H1 (cell line): ENCODE data around the gene OR51B6. TPM values are rescaled to one million over a fixed set of nuclear protein-coding genes. Genes with fewer than 3 reads are reported as not detected.

Experiments
- CTCF ChIA-PET: fragments of 300-600 bp; sonication (Branson Sonifier 250); formaldehyde crosslinking; loops from one replicate; lab custom pipeline; 2021; ENCODE audit not compliant: partially characterized antibody; lab: Charles Lee
- POLR2A ChIA-PET: fragments of 300-600 bp; sonication (Branson Sonifier 250); formaldehyde crosslinking; loops from one replicate; lab custom pipeline; 2021; ENCODE audit warnings: inconsistent platforms; ENCODE audit not compliant: partially characterized antibody; lab: Charles Lee
- DNase-seq, 2 experiments: peaks; one replicate each; pipeline versions ENCODE4 v3.0.0 to v3.0.0-alpha.2; 2010 to 2022; ENCODE audit warnings: low spot score in 2 of 2, low read depth in 1 of 2, mixed read lengths in 1 of 2
- FAIRE-seq: peaks from 2 replicates; lab custom pipeline; 2011; peaks lifted over from hg19 to GRCh38; lab: Jason Lieb, UNC
- H2AFZ ChIP-seq: 2 replicates; pipeline ENCODE4 v1.8.1; 2012; ENCODE audit warnings: low read length, inconsistent platforms
- H2AK5ac ChIP-seq: 2 replicates; pipeline ENCODE4 v1.6.1; 2013; ENCODE audit warnings: low read depth, low read length
- H2BK120ac ChIP-seq: replicated peaks from 2 replicates; pipeline ENCODE3; 2013; ENCODE audit warnings: low read depth, low read length, inconsistent platforms
- H2BK12ac ChIP-seq: 2 replicates; pipeline ENCODE4 v1.6.1; 2013; ENCODE audit warnings: low read depth, low read length
- H2BK15ac ChIP-seq: 2 replicates; pipeline ENCODE4 v1.6.1; 2013; ENCODE audit warnings: low read length
- H2BK20ac ChIP-seq: 2 replicates; pipeline ENCODE4 v1.6.1; 2013; ENCODE audit warnings: low read length
- H2BK5ac ChIP-seq: 2 replicates; pipeline ENCODE4 v1.6.1; 2013; ENCODE audit warnings: low read depth, low read length
- H3K14ac ChIP-seq: 2 replicates; pipeline ENCODE4 v1.6.1; 2013; ENCODE audit warnings: inconsistent platforms; ENCODE audit not compliant: insufficient read length
- H3K18ac ChIP-seq: 2 replicates; pipeline ENCODE4 v1.6.1; 2013; ENCODE audit warnings: low read length; ENCODE audit errors: extremely low read depth
- H3K23ac ChIP-seq: 2 replicates; pipeline ENCODE4 v1.6.1; 2013; ENCODE audit warnings: inconsistent platforms; ENCODE audit not compliant: insufficient read length
- H3K23me2 ChIP-seq: 2 replicates; pipeline ENCODE4 v1.6.1; 2013; ENCODE audit warnings: low read depth, low read length
- H3K27ac ChIP-seq: 2 replicates; pipeline ENCODE4 v1.6.1; 2011; ENCODE audit warnings: low read depth, low read length, inconsistent platforms
- H3K27me3 ChIP-seq, 4 experiments: replicated peaks in 1 of 4; 1 replicate in 1 of 4; 2 replicates in 3 of 4; pipeline versions ENCODE4 v1.6.1 to v1.8.1; 2011 to 2013; ENCODE audit warnings: low read length in 3 of 4, mild to moderate bottlenecking in 3 of 4, inconsistent platforms in 2 of 4, mixed read lengths in 2 of 4, moderate library complexity in 1 of 4; ENCODE audit not compliant: control insufficient read depth in 3 of 4, insufficient read depth in 3 of 4; ENCODE audit errors: extremely low read depth in 1 of 4
- H3K36me3 ChIP-seq, 4 experiments: 2 replicates each; pipeline versions ENCODE4 v1.6.1 to v1.8.1; 2011 to 2013; ENCODE audit warnings: mild to moderate bottlenecking in 4 of 4, low read length in 3 of 4, moderate library complexity in 2 of 4, control low read depth in 1 of 4, inconsistent platforms in 1 of 4; ENCODE audit not compliant: insufficient read depth in 4 of 4, control insufficient read depth in 2 of 4
- H3K4ac ChIP-seq: replicated peaks from 2 replicates; pipeline ENCODE3; 2013; ENCODE audit warnings: low read length, low read depth, mixed read lengths, inconsistent platforms; ENCODE audit not compliant: insufficient read length
- H3K4me1 ChIP-seq, 4 experiments: replicated peaks in 1 of 4; 1 replicate in 1 of 4; 2 replicates in 3 of 4; pipeline versions ENCODE4 v1.6.1 to v1.8.1; 2011 to 2013; ENCODE audit warnings: low read length in 3 of 4, inconsistent platforms in 2 of 4, mixed read lengths in 1 of 4; ENCODE audit not compliant: insufficient read depth in 4 of 4, control insufficient read depth in 3 of 4
- H3K4me2 ChIP-seq, 2 experiments: 2 replicates each; pipeline versions ENCODE4 v1.6.1 to v1.8.1; 2011 to 2013; ENCODE audit warnings: low read depth in 2 of 2, low read length in 2 of 2, control low read depth in 1 of 2, inconsistent platforms in 1 of 2, mild to moderate bottlenecking in 1 of 2; ENCODE audit not compliant: insufficient read depth in 1 of 2
- H3K4me3 ChIP-seq, 4 experiments: fragments of 200-600, 300-600 bp in 1 of 4; sonication (generic), shearing (Covaris generic), sonication (Bioruptor Twin) in 1 of 4; 2 replicates each; pipeline versions ENCODE4 v1.5.1 to v1.8.1; 2011 to 2016; ENCODE audit warnings: low read length in 4 of 4, low read depth in 3 of 4, control low read depth in 2 of 4, inconsistent platforms in 2 of 4, mild to moderate bottlenecking in 2 of 4, mixed read lengths in 1 of 4, moderate library complexity in 1 of 4; ENCODE audit not compliant: insufficient read depth in 2 of 4; ENCODE audit errors: extremely low read depth in 1 of 4
- H3K56ac ChIP-seq: replicated peaks from 2 replicates; pipeline ENCODE3; 2013; ENCODE audit warnings: low read depth, mild to moderate bottlenecking, mixed read lengths, low read length, inconsistent platforms; ENCODE audit not compliant: insufficient read length
- H3K79me1 ChIP-seq: 2 replicates; pipeline ENCODE4 v1.6.1; 2013; ENCODE audit warnings: low read depth, low read length, control low read depth
- H3K79me2 ChIP-seq, 2 experiments: 2 replicates each; pipeline versions ENCODE4 v1.6.1 to v1.8.1; 2012 to 2013; ENCODE audit warnings: low read length in 2 of 2, mild to moderate bottlenecking in 2 of 2, inconsistent platforms in 1 of 2; ENCODE audit not compliant: insufficient read depth in 2 of 2, control insufficient read depth in 1 of 2
- H3K9ac ChIP-seq, 4 experiments: replicated peaks in 1 of 4; 1 replicate in 1 of 4; 2 replicates in 3 of 4; pipeline versions ENCODE4 v1.6.1 to v1.8.1; 2011 to 2013; ENCODE audit warnings: low read depth in 3 of 4, low read length in 3 of 4, control low read depth in 2 of 4, mild to moderate bottlenecking in 2 of 4, moderate library complexity in 2 of 4, inconsistent platforms in 1 of 4; ENCODE audit errors: extremely low read depth in 1 of 4
- H3K9me3 ChIP-seq, 2 experiments: 2 replicates each; pipeline versions ENCODE4 v1.6.1 to v1.8.1; 2012 to 2013; ENCODE audit warnings: mild to moderate bottlenecking in 2 of 2, moderate library complexity in 2 of 2, control low read depth in 1 of 2, inconsistent platforms in 1 of 2, low read depth in 1 of 2, low read length in 1 of 2, mixed read lengths in 1 of 2; ENCODE audit not compliant: insufficient read depth in 2 of 2
- H4K20me1 ChIP-seq, 2 experiments: replicated peaks in 1 of 2; 2 replicates each; pipeline versions ENCODE3 to v1.8.1; 2011 to 2013; ENCODE audit warnings: inconsistent platforms in 2 of 2, low read length in 2 of 2, mild to moderate bottlenecking in 1 of 2; ENCODE audit not compliant: insufficient read depth in 2 of 2, control insufficient read depth in 1 of 2
- H4K5ac ChIP-seq: 2 replicates; pipeline ENCODE4 v1.6.1; 2013; ENCODE audit warnings: low read length, low read depth, mixed read lengths, inconsistent platforms; ENCODE audit not compliant: insufficient read length
- H4K8ac ChIP-seq: 2 replicates; pipeline ENCODE4 v1.8.0; 2013; ENCODE audit warnings: mild to moderate bottlenecking, moderate library complexity, low read length, inconsistent platforms; ENCODE audit not compliant: insufficient read depth; ENCODE audit errors: extremely low read depth
- H4K91ac ChIP-seq: replicated peaks from 2 replicates; pipeline ENCODE3; 2013; ENCODE audit warnings: low read length, mixed read lengths, inconsistent platforms; ENCODE audit not compliant: insufficient read length
- SRF ChIP-seq: IDR thresholded peaks from 2 replicates; pipeline ENCODE4 v1.6.1; 2011; ENCODE audit warnings: mild to moderate bottlenecking, low read depth, low read length, moderate library complexity
- WGBS, 2 experiments: shearing (Covaris generic) in 1 of 2; methylation state at CpG; one replicate each; pipeline versions ENCODE4 v1.1.6 to v1.1.7; 2013 to 2015; ENCODE audit warnings: low lambda C conversion rate in 2 of 2, mixed read lengths in 2 of 2, inconsistent platforms in 1 of 2, low coverage in 1 of 2, missing lambda C conversion rate in 1 of 2; ENCODE audit not compliant: insufficient replicate concordance in 2 of 2, insufficient coverage in 1 of 2, insufficient read length in 1 of 2; ENCODE audit errors: extremely low coverage in 1 of 2, missing lambda C conversion rate in 1 of 2; 5-methylcytosine and 5-hydroxymethylcytosine counted together
- polyA plus RNA-seq, 7 experiments: library from polyadenylated mRNA; depleted of rRNA in 3 of 7; stranded (reverse) in 5 of 7; unstranded in 2 of 7; fragments of >200 nt in 5 of 7; fragments of 200-250 nt in 2 of 7; gene quantifications; 1 replicate in 5 of 7; 2 replicates in 1 of 7; 4 replicates in 1 of 7; pipeline versions ENCODE4 v1.2.1 to v1.2.3, GENCODE V29; 2011 to 2013; ENCODE audit warnings: missing spikeins in 2 of 7, mixed read lengths in 2 of 7
- total RNA-seq: library from RNA; stranded (reverse); fragmentation: NEBNext Ultra II Directional; extraction: Animal tissue kit (Norgen Biotek cat#: 25700); gene quantifications from 2 replicates; pipeline ENCODE4 v1.2.1, GENCODE V29; 2021
- TF ChIP-seq, protein P1 (sequence below): IDR thresholded peaks from 2 replicates; pipeline ENCODE4 v1.6.1; 2011; ENCODE audit warnings: low read depth, mild to moderate bottlenecking, low read length; ENCODE audit not compliant: insufficient read depth

OR51B6 gene
- total and polyA plus RNA-seq, 2 of the 8 experiments (the other 6 are each of a cell fraction or from before 2014, with no cell fraction given): not detected

DNA sequence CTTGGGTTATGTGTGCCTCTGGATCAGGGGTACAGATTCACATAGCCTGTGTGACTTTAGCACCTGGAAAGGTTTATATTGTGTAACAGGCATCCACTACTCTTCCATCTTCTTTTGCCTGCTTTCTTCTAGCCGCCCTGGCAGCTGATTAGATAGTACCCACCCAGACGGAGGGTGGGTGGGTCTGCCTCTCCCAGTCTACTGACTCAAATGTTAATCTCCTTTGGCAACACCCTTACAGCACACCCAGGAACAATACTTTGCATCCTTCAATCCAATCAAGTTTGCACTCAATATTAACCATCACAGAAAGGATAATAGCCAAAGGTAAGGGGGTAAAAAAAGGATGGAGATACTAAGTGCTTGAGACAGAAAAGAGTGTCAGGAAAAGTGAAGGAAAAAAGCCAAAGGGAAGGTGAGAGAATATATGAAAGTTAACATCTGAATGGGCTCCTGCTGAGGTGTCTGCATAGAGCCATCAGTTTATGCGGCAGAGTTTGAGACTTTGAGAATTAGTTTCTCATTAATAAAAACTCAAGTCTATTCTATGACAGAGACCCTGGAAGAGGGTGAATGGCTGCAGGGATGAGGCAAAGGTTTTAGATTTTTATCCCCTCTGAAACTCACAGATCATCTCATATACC lies 2.6 kb upstream of the OR51B6 start:
- H3K4me3 ChIP-seq: no peak overlapping the region
- no peak overlapping the region for H3K27ac ChIP-seq
- peak overlapping the region in 1 of 2 experiments; percentile 21; a peak in 1 of 4 replicates for H3K4me2 ChIP-seq
- H4K5ac ChIP-seq: no peak overlapping the region
- no peak overlapping the region for H2BK12ac ChIP-seq
- ChIA-PET POLR2A (interaction anchor here (0.7 kb wide), 1 partner anchor 1070 kb away, joined by 3 read pairs; the partner anchor contains the start of gene APBB1), CTCF (interaction anchor here (2.1 kb wide), 1 partner anchor 17 kb away, joined by 5 read pairs; no protein-coding TSS in a partner anchor)
- TF ChIP-seq, protein P1, sequence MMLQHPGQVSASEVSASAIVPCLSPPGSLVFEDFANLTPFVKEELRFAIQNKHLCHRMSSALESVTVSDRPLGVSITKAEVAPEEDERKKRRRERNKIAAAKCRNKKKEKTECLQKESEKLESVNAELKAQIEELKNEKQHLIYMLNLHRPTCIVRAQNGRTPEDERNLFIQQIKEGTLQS: no peak
- TF ChIP-seq SRF: no peak
- no peak overlapping the region for H2AK5ac ChIP-seq
- H3K4ac ChIP-seq: no peak overlapping the region
- H2BK15ac ChIP-seq: peak overlapping the region; percentile 83; the same call in 1 of the 2 replicates
- H3K9me3 ChIP-seq: no peaks in the 10 kb centered on the region
- H3K4me1 ChIP-seq: peaks cover 0 to 5% (median 3%) of the 10 kb centered on the region in 4 experiments; a peak in 2 of 7 replicates
- no peak overlapping the region for H3K23ac ChIP-seq
- H4K8ac ChIP-seq: no peak overlapping the region
- H4K20me1 ChIP-seq: no peaks in the 10 kb centered on the region
- H3K36me3 ChIP-seq: no peaks in the 10 kb centered on the region
- H3K79me1 ChIP-seq: no peaks in the 10 kb centered on the region
- H3K9ac ChIP-seq: no peak overlapping the region
- H2AFZ ChIP-seq: no peak overlapping the region
- H2BK20ac ChIP-seq: no peak overlapping the region
- no peak overlapping the region for H4K91ac ChIP-seq
- no peak overlapping the region for H3K18ac ChIP-seq
- no peaks in the 10 kb centered on the region for H3K23me2 ChIP-seq
- H2BK120ac ChIP-seq: no peak overlapping the region
- DNase-seq (no peak), FAIRE-seq (no peak)
- H3K56ac ChIP-seq: no peak overlapping the region
- 44% methylated on average over 3 of the region's 3 CpGs; no CpG with 5 or more reads in 1 of the 2 experiments for WGBS, 2 experiments
- H3K27me3 ChIP-seq: no peaks in the 10 kb centered on the region
- H2BK5ac ChIP-seq: no peak overlapping the region
- H3K14ac ChIP-seq: no peak overlapping the region
- no peaks in the 10 kb centered on the region for H3K79me2 ChIP-seq
